ENCODE results near the gene GRM8.

GRM8 gene

DNA sequence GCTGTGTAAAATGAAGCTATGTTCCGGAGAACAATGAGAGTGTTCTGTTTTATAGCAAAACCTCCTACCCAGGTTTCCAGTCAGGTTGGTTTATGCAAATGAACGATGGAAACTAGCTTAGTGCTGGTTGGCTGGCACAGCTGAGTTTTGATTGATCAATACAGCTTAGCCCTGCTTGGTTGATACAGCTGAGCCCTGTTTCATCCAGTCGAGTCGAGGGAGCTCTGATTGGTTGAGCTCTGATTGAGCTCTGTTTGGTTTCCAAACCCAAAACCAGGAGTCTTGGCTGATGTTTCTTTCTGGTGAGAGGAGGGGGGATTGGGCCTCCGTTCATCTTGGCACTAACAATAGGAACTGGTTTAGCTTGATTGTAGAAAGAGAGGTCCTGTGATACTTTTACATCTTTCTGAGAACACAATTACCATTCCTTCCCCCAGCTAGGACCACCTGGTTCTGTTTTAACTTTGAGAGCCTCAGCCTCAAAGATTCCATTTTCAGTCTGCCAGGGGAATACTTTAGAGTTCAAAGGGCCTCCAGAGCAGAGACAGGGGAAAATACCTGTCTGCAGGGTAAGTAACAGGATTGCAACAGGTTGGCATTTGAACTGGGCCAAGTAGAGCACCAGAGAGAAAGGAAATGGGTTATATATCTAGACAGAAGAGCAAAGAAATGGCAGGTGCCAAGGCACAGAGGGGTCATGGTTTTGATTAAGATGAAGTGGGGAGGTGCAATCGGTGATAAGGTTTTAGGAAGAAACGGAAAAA lies 210.9 kb downstream of the GRM8 start:
- DNase-seq (ENCODE audit: low read depth, low spot score): no peak
- no peak overlapping the region for H3K27ac ChIP-seq

DNA sequence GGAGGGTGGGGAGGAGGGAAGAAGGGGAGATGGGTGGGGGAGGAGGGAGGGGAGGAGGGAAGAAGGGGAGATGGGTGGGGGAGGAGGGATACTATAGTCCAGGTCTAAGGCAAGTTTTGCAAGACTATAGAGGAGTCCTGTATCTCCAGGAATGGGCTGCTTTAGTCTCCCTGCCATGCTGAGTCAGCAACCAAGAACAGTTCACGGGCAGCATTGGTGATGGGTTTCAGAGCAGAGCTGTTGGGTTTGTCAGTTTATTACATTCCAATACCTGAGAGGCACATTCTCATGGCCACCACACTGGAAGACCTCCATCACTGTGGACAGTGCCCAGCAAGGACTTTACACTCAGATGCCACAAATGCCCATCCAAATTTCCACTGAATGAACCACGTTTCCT lies 212.7 kb downstream of the GRM8 start:
- no peak for DNase-seq (ENCODE audit: low read depth, low spot score)
- H3K27ac ChIP-seq: no peak overlapping the region

DNA sequence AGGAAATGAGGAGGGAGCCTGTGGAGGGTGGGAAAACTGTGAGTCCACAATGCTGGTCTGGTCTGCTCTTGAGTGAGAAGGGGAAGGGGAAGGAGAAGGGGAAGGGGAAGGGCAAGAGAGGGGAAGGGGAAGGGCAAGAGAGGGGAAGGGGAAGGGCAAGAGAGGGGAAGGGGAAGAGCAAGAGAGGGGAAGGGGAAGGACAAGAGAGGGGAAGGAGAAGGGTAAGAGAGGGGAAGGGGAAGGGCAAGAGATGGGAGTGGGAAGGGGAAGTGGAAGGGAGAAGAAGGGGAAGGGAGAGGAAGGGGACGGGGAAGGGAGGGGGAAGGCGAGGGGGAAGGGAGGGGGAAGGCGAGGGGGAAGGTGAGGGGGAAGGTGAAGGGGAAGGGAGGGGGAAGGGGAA lies 213.2 kb downstream of the GRM8 start:
- no peak for DNase-seq (ENCODE audit: low read depth, low spot score)
- H3K27ac ChIP-seq: no peak overlapping the region

DNA sequence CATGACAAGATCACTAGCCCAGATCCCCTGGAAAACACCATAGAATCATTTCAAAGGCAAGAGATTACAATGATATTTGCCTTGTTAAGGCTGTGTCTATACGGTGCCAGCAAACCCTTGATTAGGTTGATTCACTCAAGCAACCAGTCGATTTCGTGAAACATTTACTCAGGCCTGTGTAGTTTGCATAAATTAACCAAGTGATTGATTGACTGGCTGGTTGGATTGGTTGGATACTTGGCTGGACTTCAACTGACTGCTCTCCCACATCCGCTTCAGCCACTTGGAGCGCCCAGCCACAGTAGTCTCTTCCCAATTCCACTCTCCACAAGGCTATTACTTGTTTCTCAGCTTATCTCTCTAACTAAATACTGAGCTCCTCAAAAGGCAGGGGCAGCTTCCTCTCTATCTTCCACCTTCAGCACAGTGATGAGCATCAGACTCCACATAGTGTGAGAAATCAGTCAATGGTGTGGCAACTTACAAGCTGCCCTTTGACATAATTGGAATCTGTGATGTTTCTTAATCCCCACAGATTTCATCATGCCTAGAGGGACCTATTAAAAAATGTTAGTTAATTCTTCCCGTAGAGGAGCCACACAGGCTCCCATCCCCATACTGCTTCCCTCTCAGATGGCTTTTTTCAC lies 217.4 kb downstream of the GRM8 start:
- no peak for DNase-seq (ENCODE audit: low read depth, low spot score)
- H3K27ac ChIP-seq: no peak overlapping the region

DNA sequence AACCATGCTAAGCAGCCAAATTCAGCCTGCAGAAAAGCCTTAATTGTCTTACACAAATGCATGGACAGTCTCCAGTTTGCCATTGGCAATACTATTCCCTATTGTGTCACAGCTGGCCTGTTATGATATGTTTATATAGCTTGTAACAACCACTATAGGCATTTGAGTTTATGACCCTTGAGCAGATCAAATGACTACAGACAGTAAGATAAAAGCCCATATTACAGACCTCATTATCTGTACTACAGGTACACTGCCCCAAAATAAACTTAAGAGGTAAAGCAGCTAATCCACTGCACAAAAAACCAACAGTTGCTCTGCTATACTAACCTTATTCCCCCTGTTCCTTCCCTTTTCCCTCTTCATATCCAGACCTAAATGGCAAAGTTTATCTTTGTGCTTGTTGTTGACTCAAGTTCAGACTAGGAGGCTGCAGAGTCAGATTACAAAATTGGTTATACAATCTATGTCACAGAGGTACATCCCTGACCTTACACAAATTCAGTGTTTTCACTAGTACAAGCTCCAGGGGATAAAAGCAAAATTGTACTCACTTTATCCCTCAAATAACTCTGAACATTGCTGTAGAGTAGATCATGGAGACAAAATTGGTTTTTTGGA lies 218.4 kb downstream of the GRM8 start:
- DNase-seq (ENCODE audit: low read depth, low spot score): no peak
- H3K27ac ChIP-seq: no peak overlapping the region

DNA sequence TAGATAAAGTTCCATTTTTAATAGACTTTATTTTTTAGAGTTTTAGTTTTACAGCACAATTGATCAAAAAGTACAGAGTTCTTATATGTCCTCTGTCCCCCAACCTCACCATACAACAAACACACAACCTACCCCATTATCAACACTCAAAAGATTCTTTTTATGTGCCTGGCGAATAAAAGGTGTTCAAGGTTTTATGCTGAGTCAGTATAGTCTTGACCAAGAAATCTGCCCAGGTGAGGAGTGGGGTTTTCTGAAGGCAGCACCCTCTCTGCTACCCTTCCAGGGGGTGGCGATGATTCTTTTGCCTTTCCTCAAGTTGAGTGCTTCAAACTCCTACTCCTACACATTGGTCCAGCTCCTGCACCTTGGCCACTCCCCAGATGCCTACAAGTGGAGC lies 222.9 kb downstream of the GRM8 start:
- no peak overlapping the region for H3K27ac ChIP-seq
- DNase-seq (ENCODE audit: low read depth, low spot score): no peak

DNA sequence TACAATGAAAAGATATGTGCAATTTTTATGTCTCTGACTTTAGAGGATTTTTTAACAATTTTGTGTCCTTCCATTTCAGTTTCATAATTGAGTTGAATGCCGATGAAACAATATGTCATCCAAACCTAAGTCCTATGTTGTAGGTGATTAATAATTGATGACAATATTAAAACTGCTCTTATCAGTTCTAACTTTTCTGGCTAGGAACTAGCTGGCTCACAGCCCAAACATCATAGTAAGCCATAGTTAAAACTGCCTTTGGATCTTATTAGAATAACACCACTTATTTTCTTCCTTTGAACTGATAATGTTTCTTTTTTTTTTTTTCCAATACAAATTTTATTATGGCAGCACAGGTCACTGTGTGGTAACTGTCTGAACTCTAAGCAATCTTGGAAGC lies 230.9 kb downstream of the GRM8 start:
- H3K27ac ChIP-seq: no peak overlapping the region
- DNase-seq (ENCODE audit: low read depth, low spot score): no peak

DNA sequence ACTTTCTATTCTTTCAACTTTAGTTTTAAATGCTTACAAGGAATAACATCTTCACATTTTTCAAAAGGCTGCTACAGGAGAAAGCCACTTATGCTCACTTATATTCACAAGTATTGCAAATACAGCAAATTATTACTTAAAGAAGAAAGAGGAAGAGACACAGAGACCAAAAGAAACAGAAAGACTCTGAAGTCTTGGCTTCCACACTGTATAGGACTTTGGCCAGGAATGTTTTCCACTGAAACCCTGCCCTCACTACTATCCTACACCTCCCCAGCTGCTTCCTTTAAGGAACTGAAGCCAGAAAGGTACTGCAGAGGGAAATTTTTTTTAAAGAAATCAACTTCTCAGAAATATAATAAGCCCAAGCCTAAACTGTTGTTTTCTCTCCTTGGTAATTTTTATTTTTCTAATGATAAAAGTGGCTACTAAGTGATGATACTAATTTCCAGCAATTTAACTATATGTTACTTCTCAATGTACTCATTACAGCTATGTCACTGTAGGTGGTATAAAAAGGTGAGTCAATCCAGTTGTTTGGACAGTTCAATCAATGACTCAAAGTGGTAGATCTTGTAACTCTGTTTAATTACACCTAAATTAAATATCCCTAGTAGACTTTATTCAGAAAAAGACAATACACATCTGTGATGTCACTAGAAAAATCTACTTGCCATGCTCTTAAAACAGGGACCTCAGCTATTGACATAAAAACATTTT lies 231.6 kb downstream of the GRM8 start:
- H3K27ac ChIP-seq: no peak overlapping the region
- DNase-seq (ENCODE audit: low read depth, low spot score): no peak

DNA sequence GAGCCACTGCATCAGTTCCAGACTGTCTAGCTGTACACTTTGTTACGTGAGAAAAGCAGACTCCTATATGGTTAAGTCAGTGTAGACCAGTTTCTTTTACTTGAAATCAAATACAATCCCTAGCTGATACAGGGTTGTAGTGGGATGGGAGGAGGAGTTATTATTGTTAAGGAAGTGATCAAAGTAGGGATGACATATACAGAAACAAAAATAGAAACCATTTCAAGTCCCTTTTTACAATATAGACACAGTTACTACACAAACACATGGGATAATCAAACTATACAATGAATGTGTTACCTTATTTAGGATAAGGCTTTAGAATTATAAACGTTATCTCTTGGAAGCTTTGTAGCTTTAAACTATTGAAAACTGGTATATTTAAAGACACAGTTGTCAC lies 233.9 kb downstream of the GRM8 start:
- no peak for DNase-seq (ENCODE audit: low read depth, low spot score)
- no peak overlapping the region for H3K27ac ChIP-seq

DNA sequence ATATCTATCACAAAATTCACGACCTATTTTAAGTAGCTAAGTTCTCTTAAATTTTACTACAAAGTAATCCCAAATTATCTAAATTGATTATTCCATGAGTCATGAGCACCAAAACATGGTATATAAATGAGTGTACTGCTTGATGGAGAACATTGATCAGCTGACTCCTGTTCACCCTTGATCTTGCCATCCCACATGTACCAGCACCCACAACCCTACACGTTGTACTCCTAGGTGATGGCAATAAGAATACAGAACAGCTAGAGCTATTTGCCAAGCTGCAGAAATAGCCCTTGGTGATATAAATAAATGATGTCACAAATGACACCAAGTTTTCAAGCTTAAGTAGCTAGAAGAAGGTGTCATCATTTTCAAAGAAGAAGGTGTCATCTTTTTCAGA lies 235.5 kb downstream of the GRM8 start:
- no peak for DNase-seq (ENCODE audit: low read depth, low spot score)
- no peak overlapping the region for H3K27ac ChIP-seq

DNA sequence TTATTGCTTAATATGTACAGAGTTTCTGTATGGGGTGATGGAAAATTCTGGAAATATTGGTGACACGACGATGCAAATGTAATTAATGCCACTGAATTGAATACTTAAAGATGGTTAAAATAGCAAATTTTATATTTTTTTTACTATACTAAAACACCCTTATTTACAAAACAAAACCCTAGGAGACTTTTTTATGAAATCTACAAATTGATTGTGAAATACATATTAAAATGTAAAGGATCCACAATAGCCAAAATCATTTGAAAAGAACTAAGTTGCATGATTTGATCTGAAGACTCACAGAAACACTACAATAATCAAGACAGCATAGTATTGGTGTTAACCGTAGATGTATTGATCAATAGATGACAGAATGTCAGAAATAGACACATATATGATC lies 252.0 kb downstream of the GRM8 start:
- H3K27ac ChIP-seq: no peak overlapping the region
- DNase-seq (ENCODE audit: low read depth, low spot score): no peak

DNA sequence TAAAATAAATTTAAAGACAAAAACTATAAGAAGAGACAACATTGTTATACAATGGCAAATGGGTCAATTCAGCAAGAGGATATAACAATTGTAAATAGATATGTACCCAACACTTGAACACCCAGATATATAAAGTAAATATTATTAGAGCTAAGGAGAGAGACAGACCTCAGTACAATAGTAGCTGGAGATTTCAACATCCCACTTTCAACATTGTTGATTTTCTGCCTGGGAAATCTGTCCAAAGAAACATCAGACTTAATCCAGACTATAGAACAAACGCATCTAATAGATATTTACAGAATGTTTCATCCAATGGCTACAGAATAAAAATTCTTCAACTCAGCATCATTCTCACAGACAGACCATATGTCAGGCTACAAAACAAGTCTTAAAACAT lies 256.1 kb downstream of the GRM8 start:
- DNase-seq (ENCODE audit: low read depth, low spot score): no peak
- no peak overlapping the region for H3K27ac ChIP-seq

DNA sequence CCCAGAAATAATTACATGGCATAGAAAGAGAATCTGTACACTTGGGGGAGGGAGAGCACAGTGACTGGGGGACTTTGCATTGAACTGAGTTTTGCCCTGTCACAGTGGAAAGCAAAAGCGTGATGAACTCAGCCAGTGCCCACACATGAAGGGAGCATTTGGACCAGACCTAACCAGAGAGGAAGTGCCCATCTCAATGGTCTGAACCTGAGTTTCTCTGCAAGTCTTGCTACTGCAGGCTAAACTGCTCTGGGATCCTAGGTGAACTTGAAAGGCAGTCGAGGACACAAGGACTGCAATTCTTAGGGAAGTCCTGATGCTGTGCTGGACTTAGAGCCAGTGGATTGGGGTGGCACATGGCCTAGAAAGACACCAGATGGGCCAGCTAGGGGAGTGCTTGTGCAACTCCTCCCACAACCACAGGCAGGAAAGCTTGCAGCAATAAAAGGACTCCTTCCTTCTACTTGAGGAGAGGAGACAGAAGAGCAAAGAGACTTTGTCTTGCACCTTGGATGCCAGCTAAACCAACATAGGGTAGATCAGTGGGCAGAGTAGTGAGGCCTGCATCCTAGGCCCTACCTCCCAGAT lies 259.0 kb downstream of the GRM8 start:
- no peak for DNase-seq (ENCODE audit: low read depth, low spot score)
- no peak overlapping the region for H3K27ac ChIP-seq

DNA sequence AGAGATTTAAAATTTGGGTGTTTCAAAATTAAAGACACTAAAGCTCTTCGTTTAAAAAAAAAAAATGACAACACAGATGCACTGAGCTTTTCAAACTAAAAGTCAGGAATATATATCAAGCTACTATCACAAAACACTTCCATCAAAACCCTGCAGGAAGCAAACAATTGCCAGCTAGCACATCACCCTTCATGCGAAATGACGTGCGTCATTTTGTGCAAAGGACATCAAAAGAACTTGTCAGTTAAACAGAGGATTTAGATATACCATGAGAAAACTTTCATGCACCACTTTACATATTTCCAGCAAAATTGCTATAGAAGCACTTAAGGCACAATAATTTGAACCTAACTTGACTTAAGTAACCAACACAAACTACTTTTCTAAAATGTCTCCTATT lies 264.7 kb downstream of the GRM8 start:
- no peak overlapping the region for H3K27ac ChIP-seq
- DNase-seq (ENCODE audit: low read depth, low spot score): no peak

DNA sequence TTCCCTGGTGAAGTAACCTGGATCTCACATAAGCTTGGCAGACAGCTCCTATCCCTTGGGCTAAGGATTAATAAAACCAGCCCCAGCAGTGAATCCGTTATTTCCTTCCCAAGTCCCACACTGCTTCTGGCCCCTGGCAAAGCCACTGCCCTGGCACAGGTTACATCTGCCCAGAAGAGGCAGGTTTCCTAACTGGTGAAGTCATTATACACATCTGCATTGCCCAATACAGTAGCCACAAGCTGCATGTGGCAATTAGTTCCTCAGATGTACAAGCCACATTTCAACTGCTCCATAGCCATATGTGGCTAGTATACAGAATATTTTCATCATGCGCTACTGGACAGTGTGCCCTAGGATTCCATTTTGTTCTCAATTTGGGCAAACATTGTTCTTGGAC lies 273.0 kb downstream of the GRM8 start:
- no peak overlapping the region for H3K27ac ChIP-seq
- no peak for DNase-seq (ENCODE audit: low read depth, low spot score)

DNA sequence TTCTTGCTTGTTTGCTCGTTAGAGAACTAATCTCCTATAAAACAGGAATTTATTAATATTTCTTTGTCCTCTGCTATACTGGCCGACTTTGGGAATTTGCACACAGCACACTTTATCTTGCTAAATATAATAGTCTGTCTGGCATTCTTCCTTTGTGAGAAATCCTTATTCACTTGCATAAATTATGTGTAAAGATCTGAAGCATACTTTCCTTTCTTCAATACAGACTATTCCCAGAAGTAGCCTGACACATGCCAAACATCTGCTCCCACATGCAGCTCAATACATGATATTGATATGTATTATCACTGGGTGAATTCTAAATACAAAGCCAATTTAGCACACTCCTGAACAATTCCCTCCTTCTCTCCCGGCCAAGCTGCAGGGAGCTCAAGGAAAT lies 273.9 kb downstream of the GRM8 start:
- no peak for DNase-seq (ENCODE audit: low read depth, low spot score)
- no peak overlapping the region for H3K27ac ChIP-seq

DNA sequence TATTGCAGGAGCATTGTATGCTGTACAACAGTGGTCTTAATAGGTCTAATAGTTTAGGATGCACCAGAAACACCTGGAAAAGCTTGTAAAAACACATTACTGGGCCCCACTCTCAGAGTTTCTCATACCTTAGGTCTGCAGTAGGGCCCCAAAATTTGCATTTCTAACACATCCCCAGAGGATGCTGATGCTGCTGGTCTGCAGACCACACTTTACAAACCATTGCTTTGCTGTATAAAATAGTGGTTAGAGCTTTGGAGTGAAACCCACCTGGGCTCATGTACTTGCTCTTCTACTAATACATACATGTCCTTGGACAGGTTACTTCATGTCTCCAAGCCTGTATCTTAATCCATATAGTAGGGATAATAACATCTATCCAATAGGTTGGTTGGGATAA lies 279.7 kb downstream of the GRM8 start:
- DNase-seq (ENCODE audit: low read depth, low spot score): no peak

DNA sequence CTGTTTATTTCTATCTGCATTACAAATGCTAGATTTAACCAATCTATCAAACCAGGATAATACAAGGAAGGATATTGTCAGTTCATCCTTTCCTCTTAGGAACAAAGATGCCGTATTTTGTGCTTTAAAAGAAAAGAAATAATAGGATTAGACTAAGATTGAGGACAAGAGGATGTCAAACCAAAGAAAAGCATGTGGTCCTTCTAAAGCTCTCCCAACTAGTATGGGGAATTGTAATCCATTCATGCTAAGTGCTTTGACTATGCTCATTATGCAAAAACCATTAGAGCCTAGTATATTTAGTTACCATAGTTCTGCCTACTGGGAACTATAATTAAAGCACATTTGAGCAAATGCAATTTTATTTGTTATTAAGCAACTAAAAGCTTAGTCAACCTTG lies 280.2 kb downstream of the GRM8 start:
- no peak overlapping the region for H3K27ac ChIP-seq
- no peak for DNase-seq (ENCODE audit: low read depth, low spot score)

More for the DNA sequence above, 279.7 kb downstream of the GRM8 start:
- no peak overlapping the region for H3K27ac ChIP-seq

DNA sequence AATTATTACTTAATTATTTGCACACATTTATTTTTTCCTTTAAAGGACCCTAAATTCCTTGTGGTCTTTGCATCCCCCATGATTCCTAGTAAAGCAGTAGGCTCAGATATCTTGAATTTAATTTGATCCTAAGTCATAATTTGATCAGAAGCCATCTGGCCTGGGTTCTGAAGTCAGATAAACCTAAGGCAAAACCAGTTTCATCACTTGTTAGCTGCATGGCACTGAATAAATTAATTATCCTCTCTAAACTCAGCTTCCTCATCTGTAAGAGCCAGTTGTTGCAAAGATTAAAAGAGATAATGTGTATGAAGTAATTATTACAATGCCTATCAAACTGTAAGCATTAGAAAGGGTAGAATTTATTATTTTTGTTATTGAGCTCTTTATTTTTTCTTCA lies 293.1 kb downstream of the GRM8 start:
- no peak for DNase-seq (ENCODE audit: low read depth, low spot score)
- H3K27ac ChIP-seq: no peak overlapping the region

DNA sequence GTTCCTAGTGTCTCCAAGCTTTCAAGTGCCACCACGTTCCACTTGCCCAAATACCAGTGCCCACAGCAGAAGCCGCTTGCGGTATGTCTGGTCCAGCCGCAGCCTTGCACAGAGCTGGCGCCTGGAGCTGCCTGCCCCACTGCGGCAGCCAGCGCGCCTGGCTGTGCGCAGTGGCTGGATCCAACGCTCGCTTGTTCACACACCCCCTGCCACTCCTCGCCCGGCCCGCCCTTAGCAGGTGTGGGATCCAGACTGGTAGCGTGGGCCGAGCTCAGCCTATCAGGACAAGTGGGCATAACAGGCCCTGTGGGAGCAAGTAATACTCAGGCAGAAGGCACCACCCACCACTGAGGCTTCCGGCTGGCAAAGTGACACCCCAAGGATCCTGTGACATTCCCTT lies 294.4 kb downstream of the GRM8 start:
- no peak overlapping the region for H3K27ac ChIP-seq
- no peak for DNase-seq (ENCODE audit: low read depth, low spot score)

DNA sequence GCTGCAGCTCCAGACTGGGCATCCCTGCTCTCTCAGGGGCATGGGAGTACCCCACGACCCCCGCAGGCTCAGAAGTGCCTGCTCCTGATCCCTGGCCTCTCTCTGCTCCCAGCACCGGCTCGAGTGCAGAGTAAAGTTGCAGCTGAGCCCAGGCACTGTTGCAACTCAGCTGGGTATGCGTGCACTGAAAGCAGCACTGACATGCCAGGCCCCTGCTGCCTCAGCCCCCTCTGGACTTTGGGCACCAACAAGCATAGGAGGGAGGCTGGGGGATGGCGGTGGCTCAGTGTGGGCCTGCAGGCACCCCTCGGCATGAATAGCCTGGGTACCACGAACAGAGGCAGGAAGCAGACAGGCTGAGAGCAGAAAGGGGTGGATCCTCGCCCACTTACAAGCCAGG lies 295.3 kb downstream of the GRM8 start:
- no peak for DNase-seq (ENCODE audit: low read depth, low spot score)
- H3K27ac ChIP-seq: no peak overlapping the region

Measured in epithelial cell of prostate (primary cell).